Ecto neural progenitor cell (in vitro differentiated cells): ENCODE measurements around the gene CHST3.
"Not testable (repeated sequence)": the region's sequence is repeated elsewhere in the genome, so short reads cannot be mapped to it uniquely, and the experiment has no call there.

Source experiments
- DNase-seq: peaks from one replicate; pipeline ENCODE4 v3.0.0-alpha.2; 2018; ENCODE audit warnings: low spot score

Gene CHST3

DNA sequence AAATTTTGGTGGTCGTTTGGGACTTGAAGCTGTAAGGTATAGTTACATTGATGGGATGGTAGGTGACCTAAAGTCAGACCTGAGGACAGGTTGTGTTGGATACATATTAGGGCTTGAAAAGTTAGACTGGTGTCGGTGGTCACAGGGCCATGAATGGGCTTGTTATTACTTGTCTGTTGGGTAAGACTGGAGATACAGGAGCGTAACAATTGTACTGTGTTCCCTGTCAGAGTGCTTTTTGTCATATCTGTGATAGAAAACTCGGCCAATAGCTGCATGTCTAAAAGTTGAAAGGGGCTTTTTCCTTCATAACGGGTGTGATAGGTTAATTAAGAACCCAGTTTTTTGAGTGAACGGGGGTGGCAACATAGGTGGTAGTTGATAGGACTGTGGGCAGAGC lies 13.5 kb upstream of the CHST3 start:
- no peak for DNase-seq

DNA sequence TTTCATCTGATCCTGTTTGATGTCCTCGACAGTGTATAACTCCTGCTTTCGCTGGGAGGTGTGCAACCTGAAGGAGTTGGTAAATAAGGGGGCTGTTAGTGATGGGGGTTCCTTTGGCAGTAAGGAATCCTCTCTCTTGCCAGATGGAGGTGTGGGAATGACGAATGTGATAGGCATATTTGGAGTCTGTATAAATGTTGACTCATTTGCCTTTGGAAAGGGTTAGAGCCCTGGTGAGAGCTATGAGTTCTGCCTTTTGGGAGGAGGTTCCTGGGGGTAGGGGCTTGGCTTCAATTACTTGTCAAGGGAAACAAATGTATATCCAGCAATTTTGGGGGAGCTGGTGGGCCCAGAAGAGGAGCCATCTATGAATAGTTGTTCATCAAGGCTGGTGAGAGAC lies 11.4 kb upstream of the CHST3 start:
- no peak for DNase-seq

DNA sequence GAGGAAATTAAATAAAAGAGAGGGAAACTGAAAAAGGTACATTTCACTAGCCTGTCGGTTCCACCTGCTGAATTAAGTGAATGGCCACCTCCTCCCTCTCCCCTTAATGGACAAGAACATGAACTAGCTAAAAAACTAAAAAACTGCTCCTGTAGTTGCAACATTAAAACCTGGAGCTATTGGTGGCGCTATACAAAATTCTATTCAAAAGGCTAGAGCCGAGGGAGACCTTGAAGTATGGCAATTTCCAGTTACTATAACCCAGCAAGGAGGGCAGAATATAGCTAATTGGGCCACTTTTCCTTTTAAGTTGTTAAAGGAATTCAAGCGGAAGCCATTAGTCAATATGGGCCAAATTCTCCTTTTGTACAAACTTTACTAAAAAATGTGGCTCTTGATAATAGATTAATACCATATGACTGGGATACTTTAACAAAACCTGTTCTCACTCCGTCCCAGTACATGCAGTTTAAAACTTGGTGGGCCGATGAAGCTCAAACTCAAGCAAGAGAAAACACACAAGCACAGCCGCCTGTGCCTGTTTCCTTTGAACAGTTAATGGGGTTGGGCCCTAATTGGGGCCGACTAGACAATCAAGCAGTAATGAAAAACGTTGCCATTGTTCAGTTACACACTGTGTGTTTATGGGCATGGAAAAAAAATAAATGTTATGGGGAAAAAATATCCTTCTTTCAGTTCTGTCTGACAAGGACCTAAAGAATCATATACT lies 6.5 kb upstream of the CHST3 start:
- DNase-seq, result no peak

DNA sequence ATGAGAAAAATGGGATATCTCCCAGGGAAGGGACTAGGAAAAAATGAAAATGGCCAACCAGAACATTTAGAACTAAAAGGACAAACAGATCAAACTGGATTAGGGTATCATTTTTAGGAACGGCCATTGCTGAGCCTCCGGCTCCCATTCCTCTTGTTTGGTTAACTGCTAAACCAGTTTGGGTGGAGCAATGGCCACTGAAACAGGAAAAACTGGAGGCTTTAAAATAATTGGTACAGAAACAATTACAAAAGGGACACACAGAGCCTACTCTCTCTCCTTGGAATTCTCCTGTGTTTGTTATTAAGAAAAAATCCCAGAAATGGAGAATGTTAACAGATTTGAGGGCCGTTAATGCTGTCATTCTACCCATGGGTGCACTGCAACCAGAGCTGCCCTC lies 4.7 kb upstream of the CHST3 start:
- no peak for DNase-seq

DNA sequence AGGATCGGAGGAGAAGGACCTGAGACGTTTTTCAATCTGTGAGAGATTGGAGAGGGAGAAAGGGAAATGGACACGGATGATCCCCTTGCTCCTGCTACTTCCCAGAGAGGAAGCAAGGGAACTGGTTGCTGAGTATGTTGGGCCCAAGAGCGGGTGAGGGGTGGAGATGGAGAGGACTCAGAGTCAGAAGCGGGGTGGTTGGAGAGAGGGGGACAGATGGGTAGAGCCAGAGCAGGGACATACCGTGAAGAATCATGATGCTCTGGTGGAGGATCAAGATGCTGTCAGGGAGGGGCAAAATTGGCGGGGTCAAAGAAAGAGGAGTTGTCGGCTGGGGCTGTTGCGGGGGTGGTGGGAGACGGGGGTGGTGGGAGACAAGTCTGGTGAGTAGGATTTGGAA lies 2.4 kb upstream of the CHST3 start:
- DNase-seq, result no peak

DNA sequence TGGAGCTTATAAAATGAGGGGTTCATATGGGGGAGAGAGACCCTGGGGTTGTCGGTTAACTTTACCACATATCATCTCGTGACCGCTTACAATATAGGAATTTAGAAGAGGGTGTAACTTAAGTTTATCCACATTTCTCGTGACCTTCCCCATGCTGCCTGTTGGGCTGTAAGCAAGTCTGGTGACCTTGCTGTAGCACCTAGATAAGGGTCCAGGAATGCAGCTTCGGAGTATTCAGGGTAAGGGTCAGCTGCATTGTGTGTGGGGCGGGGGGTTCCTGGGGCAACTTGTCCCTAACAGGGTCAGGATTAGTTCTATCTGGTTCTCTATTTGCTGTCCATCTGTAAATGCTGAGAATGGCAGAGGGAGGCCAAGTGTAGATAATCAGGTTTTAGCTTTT lies 1.3 kb upstream of the CHST3 start:
- no peak for DNase-seq

DNA sequence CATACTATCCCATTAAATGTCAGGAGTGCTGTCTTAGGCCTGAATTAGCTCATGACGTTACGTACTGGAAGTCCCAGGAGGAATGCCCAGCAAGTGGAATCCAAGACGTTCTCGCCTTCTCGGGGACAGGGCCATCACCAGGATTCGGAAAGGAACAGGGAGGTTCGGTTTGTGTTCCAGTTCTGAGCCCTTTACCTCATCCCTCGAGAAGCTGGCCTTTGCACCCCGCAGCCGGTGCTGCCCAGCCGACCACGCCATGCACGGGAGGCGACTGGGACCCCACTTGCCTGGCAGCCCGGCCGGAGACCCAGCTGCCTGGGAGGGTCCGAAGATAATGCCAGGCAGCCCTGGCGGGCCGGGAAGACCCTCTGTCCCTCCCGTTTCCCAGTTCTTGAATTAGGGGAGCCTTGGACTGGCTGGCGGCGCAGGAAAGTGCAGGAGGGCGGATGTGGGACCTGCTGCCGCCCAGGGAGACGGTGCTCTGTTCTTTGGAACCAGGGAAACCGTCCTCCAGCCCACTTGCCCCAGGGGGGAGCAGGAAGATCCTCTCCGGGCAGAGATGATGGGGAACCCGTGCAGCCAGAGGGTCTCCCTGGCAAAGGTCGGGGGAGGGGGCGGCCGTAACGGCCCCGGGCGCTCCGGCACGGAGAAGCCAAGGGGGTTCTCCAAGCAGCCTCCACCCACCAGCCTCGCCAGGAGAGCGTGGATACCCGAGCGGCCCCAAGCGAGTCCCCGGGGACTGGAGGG lies 671 bp upstream of the CHST3 start:
- no peak for DNase-seq

DNA sequence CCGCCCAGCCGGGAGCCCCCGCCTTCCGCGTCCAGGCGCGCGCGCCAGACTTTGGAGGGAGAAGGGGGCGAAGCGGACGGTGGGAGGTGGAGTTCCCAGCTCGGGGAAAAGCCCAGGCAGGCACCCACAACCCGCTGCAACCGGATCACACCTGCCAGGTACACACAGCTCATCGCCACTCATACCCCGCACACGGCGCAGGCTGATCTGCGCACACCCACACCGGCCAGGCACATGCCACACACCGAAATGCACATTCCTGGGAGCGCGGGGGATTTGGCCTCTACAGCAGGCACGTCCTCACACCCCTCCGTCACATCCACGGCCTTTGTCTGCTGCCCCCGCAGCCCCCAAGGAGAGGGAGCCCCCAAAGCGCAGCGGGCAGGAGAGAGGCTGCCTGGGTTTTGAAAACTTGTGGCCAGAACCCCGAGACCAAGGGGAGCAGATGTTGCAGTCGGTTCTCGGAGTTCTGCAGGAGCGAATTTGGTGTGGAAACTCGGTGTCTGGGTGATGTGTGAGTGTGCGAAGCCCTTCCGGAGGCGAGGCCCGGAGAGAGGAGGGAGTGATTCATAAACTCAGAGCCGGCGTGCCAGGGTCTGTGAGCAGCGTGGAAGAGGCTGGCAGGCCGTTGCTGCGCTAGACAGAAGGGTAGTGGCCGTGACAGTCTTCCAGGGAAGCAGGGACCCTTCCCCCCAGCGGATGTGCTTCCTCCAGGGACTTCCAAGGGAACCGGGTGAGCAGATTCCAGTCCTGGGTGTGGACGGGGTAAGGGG lies 734 bp downstream of the CHST3 start:
- peak; percentile 69 for DNase-seq

DNA sequence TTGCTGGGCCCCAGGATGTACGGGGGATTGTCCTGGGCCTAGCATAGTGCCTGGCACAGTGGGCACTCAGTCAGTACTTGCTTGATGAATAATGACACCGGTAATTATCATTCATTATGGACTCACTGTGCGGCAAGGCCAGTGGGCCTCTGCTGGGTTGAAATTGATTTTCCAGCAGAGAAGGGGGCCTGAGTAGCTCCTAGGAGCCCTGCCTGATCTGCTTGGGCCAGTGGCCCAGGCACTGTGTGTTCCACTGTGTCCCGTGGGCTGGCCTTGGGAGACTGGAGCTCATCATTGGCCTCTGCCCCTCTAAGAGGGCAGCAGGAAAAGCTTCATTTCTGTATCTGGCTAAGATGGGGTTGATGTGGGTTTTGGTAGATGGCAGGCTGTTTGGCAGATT lies 1.4 kb downstream of the CHST3 start:
- DNase-seq, result no peak

DNA sequence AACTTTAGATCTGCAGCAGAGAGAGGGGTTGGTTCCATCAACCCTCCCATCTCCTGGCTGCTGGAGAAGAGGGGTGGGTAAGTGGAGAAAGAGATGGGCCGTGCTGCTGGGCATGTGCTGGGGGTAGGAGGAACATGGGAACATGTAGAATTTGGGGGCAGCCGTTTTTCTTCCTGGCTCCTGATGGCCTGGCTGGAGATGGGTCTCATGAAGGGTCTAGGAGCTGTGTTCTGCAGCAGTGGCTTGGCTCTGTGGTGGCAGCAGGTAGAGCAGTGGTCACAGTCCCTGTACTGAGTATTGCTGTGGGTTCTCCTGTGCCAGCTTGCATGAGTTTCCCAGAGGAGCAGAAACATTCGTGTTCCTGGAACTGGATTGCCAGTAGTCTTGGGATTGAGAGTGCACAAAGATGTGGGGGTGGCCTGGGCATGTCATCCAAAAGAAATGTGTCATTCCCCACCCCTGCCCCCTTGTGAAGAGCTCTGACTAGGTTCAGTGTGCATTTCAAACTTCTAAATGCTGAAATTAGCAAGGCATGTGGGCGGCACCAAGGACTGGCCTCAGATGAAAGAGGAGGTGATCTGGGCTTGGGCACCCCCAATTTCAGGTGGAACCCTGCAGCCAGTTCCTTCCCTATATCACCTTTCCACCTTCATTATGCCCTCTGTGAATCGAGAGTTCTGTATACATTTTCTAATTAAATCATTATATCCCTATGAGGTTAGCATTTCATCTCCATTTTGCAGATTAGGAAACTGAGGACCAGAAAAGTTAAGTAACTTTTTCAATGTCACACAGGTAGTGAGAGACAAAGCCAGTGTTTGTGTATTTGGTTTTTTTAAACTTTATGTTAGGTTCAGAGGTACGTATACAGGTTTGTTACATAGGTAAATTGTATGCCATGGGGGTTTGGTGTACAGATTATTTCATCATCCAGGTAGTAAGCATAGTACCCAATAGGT lies 2.1 kb downstream of the CHST3 start:
- DNase-seq, result no peak

DNA sequence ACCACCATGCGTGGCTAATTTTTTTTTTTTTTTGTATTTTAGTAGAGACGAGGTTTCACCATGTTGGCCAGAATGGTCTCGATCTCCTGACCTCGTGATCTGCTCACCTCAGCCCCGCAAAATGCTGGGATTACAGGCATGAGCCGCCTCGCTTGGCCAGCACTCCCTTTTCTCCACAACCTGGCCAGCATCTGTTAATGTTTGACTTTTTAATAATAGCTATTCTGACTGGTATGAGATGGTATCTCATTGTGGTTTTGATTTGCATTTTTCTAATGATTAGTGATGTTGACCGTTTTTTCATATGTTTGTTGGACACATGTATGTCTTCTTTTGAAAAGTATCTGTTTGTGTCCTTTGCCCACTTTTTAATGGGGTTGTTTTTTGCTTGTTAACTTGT lies 3.8 kb downstream of the CHST3 start:
- not testable (repeated sequence) for DNase-seq

DNA sequence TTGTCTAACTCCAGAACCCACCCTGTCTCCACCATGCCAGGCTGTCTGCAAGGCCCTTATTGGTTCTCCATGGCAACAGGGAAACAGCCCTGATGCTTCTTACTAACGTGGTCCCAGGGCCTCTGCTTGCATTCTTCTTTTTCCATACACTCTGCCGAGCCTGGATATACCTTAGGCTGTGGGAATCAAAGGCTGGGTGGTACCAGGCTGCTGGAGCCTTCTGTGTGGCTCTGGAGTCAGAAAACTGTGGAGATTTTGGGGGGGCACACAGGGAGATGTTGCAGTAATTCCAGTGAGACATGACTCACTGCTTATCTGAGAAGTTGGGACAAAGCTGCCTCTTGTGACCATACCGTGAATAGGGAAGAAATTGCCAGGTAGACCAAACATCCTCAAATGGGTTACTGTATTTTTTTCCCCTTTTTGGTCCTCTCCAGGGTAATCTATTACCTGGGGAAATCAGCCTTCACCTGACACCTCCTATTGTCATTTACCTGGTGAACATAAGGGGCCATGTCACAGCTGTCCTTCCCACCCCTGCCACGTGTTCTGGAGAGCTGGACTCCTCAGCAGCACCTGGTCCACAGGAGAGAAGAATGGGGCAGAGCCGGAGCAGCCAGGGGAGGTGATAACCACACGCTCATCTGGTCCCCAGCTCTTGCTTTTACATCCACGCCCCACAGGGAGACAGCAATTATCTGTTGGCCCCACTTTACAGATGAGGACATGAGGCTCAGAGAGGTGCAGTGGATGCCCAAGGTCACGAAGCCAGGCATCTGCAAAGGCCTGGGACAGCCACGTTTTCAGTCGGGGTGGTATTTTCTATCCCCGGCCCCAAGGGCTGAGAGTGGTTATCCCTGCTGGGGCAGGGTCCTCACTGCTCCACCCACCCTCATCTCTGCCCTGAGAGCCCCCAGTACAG lies 4.6 kb downstream of the CHST3 start:
- DNase-seq, result no peak

DNA sequence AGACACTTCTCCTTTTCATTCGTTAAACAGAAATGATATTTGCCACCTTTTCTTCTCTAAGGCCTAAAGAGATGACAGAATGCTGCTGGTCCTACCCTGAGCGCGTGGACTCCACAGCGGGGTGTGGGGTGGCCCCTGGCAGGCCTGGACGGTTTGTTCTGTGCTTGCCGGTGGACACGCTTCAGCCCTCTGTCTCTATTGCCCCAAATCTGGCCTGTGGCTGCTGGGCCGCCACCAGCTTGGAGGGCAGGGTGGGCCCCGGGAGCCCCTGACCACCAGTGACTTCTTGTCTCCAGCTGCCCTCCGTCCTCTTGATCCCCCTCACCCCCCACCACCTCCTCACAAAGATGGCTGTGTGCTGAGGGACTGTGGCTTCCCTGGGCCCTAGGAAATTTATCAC lies 5.7 kb downstream of the CHST3 start:
- DNase-seq, result no peak

DNA sequence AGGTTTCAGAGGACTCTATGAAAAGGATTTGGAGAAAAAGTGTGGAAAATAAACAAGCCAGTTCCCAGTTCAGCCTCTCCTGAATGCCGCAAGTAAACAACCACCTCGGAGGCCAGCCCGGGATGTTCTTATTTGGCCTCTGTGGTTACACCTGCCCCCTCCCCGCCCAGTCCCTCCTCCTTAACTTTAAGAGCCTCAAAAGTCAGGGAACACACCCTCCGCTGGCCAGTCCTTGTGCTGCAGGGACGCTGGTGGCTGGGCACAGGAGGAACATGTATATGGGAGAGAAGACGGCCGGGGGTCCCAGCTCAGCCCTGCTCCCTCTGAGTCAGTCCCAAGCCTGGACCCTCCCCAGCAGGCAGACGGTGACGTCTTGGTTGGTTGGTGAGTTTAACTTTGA lies 6.1 kb downstream of the CHST3 start:
- peak; percentile 78 for DNase-seq

DNA sequence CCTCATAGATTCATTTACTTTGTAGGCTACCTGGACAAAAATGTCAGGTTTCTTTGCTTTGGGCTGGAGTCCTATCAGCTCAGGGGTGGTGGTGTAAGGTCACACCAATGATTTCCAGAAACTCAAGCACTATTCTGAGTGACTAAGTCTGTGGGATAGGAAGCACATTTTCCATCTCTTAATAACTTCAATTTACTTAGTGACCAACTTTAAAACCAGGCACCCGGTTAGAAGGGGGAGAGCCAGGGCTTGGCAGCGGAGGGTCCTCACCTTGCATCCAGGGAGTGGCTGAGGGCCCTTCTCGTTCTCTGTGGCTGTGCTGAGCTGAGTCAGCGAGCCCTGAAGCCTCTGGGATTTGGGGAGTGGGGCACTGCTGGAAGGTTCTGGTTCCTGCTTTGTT lies 6.7 kb downstream of the CHST3 start:
- DNase-seq, result no peak

DNA sequence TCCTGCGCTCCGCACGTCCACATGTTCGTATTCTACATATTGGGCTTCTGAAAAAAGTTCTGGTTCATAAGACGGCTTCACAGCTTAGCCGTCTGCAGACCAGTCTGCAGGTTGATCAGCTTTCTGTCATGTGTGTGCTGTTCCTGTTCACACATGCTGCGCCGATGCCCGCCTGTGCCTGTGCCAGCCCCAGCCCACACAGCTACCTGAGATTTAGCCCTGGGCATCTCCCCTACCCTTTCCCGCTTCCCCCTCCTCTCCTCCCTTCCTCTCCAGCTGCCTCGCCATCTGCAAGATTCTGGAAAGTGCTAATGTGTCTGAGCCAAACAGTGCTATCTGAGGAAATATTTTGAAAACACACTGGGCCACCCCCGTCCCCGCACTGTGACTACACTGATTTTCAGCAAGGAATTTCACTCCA lies 7.1 kb downstream of the CHST3 start:
- no peak for DNase-seq

DNA sequence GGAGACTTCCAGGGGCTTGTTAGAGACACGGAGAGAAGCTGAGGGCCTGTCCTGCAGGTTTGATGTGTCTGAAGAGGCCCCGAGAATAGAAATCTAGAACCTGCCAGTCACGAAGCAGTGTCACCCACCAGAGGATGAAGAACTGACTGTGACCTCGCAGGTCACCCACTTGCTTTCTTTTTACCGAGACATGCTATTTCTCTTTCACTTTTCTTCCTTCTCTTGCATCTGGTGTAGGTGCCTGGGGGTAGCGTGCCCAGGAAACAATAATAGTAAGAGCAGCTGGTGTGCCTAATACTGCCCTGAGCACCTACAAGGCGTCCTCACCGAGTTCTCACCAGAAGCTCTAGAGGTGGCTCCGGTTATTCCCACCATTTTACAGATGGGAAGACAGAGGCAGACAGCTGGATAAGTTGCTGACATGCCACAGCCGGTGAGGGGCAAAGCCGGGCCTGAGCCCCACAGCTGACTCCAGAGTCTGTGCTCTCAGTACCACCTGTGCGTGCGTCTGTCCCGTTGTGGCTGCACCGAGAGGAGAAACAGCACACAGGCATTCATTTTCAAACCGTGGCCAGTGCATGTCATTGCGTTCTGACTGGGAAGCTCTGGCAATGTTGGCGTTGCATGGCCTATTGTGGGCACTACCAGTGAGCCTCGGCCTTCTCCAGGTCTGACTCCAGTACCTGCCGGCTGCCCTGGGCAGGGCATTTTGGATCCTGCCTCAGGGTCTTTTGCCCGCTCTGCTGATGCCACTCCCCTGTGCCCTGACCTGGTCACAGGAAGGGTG lies 7.8 kb downstream of the CHST3 start:
- DNase-seq, result no peak

DNA sequence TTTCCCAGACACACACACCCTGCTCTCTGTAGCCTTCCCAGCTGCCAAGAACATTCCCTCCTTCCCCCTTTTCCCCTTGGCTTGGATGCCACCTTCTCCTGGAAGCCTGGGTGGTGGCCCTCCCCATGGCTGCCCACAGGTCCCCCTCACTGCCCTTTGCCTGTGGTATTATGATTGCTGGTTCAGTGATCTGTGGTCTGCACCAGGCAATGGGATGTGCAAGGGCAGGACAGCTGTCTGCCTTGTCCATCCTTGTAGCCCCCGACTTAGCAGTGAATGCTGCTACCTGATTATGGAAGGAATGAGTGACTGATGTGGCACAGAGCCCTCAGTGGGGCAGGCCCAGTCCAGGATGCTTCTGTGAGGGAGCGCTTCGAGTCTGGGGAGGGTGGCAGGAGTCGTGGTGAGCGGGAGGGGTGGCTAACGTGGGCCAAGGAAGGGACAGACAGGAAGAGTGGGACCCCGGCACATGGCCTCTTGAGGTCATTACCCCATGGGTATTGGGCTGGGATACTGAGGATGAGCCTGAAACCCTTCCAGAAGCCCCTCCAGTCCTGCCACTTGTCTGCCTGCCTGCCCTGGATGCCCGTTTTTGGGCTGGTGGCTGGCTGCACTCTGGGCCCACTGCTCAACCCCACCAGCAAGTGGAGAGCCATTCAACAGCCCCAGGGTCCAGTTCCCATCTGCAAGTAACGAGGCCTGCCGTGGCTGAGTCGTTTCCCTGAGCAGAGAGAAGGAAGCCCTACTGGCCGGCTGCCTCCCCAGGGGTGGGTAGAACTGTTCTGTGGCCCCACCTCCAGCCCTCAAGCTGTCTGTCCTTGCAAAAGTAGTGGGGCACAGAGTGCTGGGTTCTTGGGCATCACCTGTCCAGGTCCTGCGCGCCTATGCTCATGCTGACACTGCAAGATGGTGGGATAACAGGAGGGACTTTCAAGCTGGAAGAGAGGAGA lies 8.8 kb downstream of the CHST3 start:
- DNase-seq, result no peak
